Activated CD4-positive, alpha-beta T cell treated with anti-CD3 and anti-CD28 coated beads, Interleukin-2, amount 10 ng/mL, durations not matched to agents 24 days and 14 days (primary cell): ENCODE results near the gene ZNRF4. TPM values are rescaled to one million over a fixed set of nuclear protein-coding genes. Genes with fewer than 3 reads are reported as not detected.
"Not testable (repeated sequence)": the region's sequence is repeated elsewhere in the genome, so short reads cannot be mapped to it uniquely, and the experiment has no call there.

ENCODE experiments used
- DNase-seq: peaks from one replicate; pipeline ENCODE4 v3.0.0; 2022
- H3K27ac Mint-ChIP-seq: one replicate; pipeline ENCODE4 v1.8.0; 2022; ENCODE audit warnings: mild to moderate bottlenecking, mixed read lengths
- H3K27me3 Mint-ChIP-seq: one replicate; pipeline ENCODE4 v1.8.0; 2022; ENCODE audit warnings: mixed read lengths
- H3K36me3 Mint-ChIP-seq: one replicate; pipeline ENCODE4 v1.8.0; 2022; ENCODE audit warnings: low read depth, mild to moderate bottlenecking, mixed read lengths
- H3K4me1 Mint-ChIP-seq: one replicate; pipeline ENCODE4 v1.8.0; 2021; ENCODE audit warnings: mixed read lengths
- H3K4me3 Mint-ChIP-seq: one replicate; pipeline ENCODE4 v1.8.0; 2022; ENCODE audit warnings: mild to moderate bottlenecking, moderate library complexity, mixed read lengths
- H3K9me3 Mint-ChIP-seq: one replicate; pipeline ENCODE4 v1.8.0; 2021; ENCODE audit warnings: mixed read lengths
- intact Hi-C: fragments of 100-400 bp; cut with micrococcal nuclease; formaldehyde crosslinking; loops from one replicate; pipeline ENCODE4 v1.15.1; 2023
- total RNA-seq: library from RNA; stranded (reverse); gene quantifications from 2 replicates; pipeline ENCODE4 v1.2.3, GENCODE V29; 2022

The ZNRF4 gene
- total RNA-seq, 1 donor from 2014 or later: not detected

GRCh38 chr19:5434970-5435641, 20.1 kb upstream of the ZNRF4 start:
- DNase-seq: no peak
- Mint-ChIP-seq H3K27ac (no peak overlapping the region), H3K9me3 (no peaks in the 10 kb centered on the region), H3K36me3 (no peaks in the 10 kb centered on the region), H3K27me3 (peaks cover 7% of the 10 kb centered on the region), H3K4me1 (no peaks in the 10 kb centered on the region), H3K4me3 (no peak overlapping the region)
- intact Hi-C loops: no loop called here

GRCh38 chr19:5435642-5436017, 19.6 kb upstream of the ZNRF4 start:
- Mint-ChIP-seq H3K27me3 (peaks cover 7% of the 10 kb centered on the region), H3K36me3 (no peaks in the 10 kb centered on the region), H3K4me3 (no peak overlapping the region), H3K27ac (no peak overlapping the region), H3K9me3 (no peaks in the 10 kb centered on the region), H3K4me1 (no peaks in the 10 kb centered on the region)
- DNase-seq: no peak
- intact Hi-C loops: no loop called here

GRCh38 chr19:5436106-5436947, 18.9 kb upstream of the ZNRF4 start:
- H3K4me3 Mint-ChIP-seq: no peak overlapping the region
- no peaks in the 10 kb centered on the region for H3K9me3 Mint-ChIP-seq
- intact Hi-C loops: no loop called here
- H3K4me1 Mint-ChIP-seq: no peaks in the 10 kb centered on the region
- H3K36me3 Mint-ChIP-seq: no peaks in the 10 kb centered on the region
- DNase-seq: no peak
- peaks cover 7% of the 10 kb centered on the region for H3K27me3 Mint-ChIP-seq
- H3K27ac Mint-ChIP-seq: no peak overlapping the region

GRCh38 chr19:5436948-5437306, 18.3 kb upstream of the ZNRF4 start:
- H3K27ac Mint-ChIP-seq: no peak overlapping the region
- no peak overlapping the region for H3K4me3 Mint-ChIP-seq

GRCh38 chr19:5438756-5439155, 16.5 kb upstream of the ZNRF4 start:
- H3K27me3 Mint-ChIP-seq, DNase-seq, intact Hi-C loops, H3K4me3 Mint-ChIP-seq, H3K4me1 Mint-ChIP-seq, H3K36me3 Mint-ChIP-seq, H3K9me3 Mint-ChIP-seq, H3K27ac Mint-ChIP-seq: not testable (repeated sequence)

More at GRCh38 chr19:5436948-5437306, 18.3 kb upstream of the ZNRF4 start:
- Mint-ChIP-seq H3K9me3 (no peaks in the 10 kb centered on the region), H3K27me3 (peaks cover 7% of the 10 kb centered on the region), H3K4me1 (no peaks in the 10 kb centered on the region), H3K36me3 (no peaks in the 10 kb centered on the region)
- intact Hi-C loops: no loop called here
- no peak for DNase-seq

GRCh38 chr19:5439452-5439851, 15.8 kb upstream of the ZNRF4 start:
- intact Hi-C loops: no loop called here
- no peaks in the 10 kb centered on the region for H3K9me3 Mint-ChIP-seq
- no peaks in the 10 kb centered on the region for H3K36me3 Mint-ChIP-seq
- DNase-seq: no peak
- no peaks in the 10 kb centered on the region for H3K4me1 Mint-ChIP-seq
- H3K4me3 Mint-ChIP-seq: no peak overlapping the region
- no peak overlapping the region for H3K27ac Mint-ChIP-seq
- H3K27me3 Mint-ChIP-seq: peaks cover 7% of the 10 kb centered on the region

GRCh38 chr19:5440299-5440698, 14.9 kb upstream of the ZNRF4 start:
- DNase-seq: no peak
- Mint-ChIP-seq H3K27me3 (peaks cover 4% of the 10 kb centered on the region), H3K36me3 (no peaks in the 10 kb centered on the region), H3K4me1 (no peaks in the 10 kb centered on the region), H3K27ac (no peak overlapping the region), H3K9me3 (no peaks in the 10 kb centered on the region), H3K4me3 (no peak overlapping the region)
- intact Hi-C loops: no loop called here

GRCh38 chr19:5443723-5444122, 11.5 kb upstream of the ZNRF4 start:
- no peaks in the 10 kb centered on the region for H3K4me1 Mint-ChIP-seq
- no peaks in the 10 kb centered on the region for H3K27me3 Mint-ChIP-seq
- H3K9me3 Mint-ChIP-seq: no peaks in the 10 kb centered on the region
- no peaks in the 10 kb centered on the region for H3K36me3 Mint-ChIP-seq
- H3K27ac Mint-ChIP-seq: no peak overlapping the region
- DNase-seq: no peak
- intact Hi-C loops: no loop called here
- no peak overlapping the region for H3K4me3 Mint-ChIP-seq

- H3K9me3 Mint-ChIP-seq: no peaks in the 10 kb centered on the region
- intact Hi-C loops: no loop called here
- DNase-seq: no peak
- H3K4me3 Mint-ChIP-seq: no peak overlapping the region
- no peaks in the 10 kb centered on the region for H3K36me3 Mint-ChIP-seq
- no peaks in the 10 kb centered on the region for H3K27me3 Mint-ChIP-seq
- no peaks in the 10 kb centered on the region for H3K4me1 Mint-ChIP-seq
- no peak overlapping the region for H3K27ac Mint-ChIP-seq
Measured at GRCh38 chr19:5444431-5444830, 10.8 kb upstream of the ZNRF4 start.

GRCh38 chr19:5445071-5445470, 10.1 kb upstream of the ZNRF4 start:
- Mint-ChIP-seq H3K27me3 (no peaks in the 10 kb centered on the region), H3K36me3 (no peaks in the 10 kb centered on the region), H3K4me3 (no peak overlapping the region), H3K27ac (no peak overlapping the region), H3K4me1 (no peaks in the 10 kb centered on the region), H3K9me3 (no peaks in the 10 kb centered on the region)
- no peak for DNase-seq
- intact Hi-C loops: no loop called here

- DNase-seq: no peak
- intact Hi-C loops: no loop called here
- Mint-ChIP-seq H3K27ac (no peak overlapping the region), H3K4me3 (no peak overlapping the region), H3K36me3 (no peaks in the 10 kb centered on the region), H3K27me3 (no peaks in the 10 kb centered on the region), H3K9me3 (no peaks in the 10 kb centered on the region), H3K4me1 (no peaks in the 10 kb centered on the region)
Measured at GRCh38 chr19:5445561-5446055, 9.6 kb upstream of the ZNRF4 start.

GRCh38 chr19:5447700-5448311, 7.4 kb upstream of the ZNRF4 start:
- Mint-ChIP-seq H3K9me3 (no peaks in the 10 kb centered on the region), H3K4me3 (no peak overlapping the region), H3K27ac (no peak overlapping the region), H3K36me3 (no peaks in the 10 kb centered on the region), H3K27me3 (no peaks in the 10 kb centered on the region), H3K4me1 (no peaks in the 10 kb centered on the region)
- no peak for DNase-seq
- intact Hi-C loops: no loop called here

GRCh38 chr19:5448374-5448773, 6.8 kb upstream of the ZNRF4 start:
- Mint-ChIP-seq H3K4me1 (no peaks in the 10 kb centered on the region), H3K27me3 (no peaks in the 10 kb centered on the region), H3K36me3 (no peaks in the 10 kb centered on the region), H3K4me3 (no peak overlapping the region), H3K9me3 (no peaks in the 10 kb centered on the region), H3K27ac (no peak overlapping the region)
- no peak for DNase-seq
- intact Hi-C loops: no loop called here

GRCh38 chr19:5450482-5451126, 4.6 kb upstream of the ZNRF4 start:
- Mint-ChIP-seq H3K4me3 (no peak overlapping the region), H3K27me3 (no peaks in the 10 kb centered on the region), H3K9me3 (no peaks in the 10 kb centered on the region), H3K4me1 (no peaks in the 10 kb centered on the region), H3K27ac (no peak overlapping the region), H3K36me3 (no peaks in the 10 kb centered on the region)
- intact Hi-C loops: no loop called here
- no peak for DNase-seq
